ENCODE measurements around the gene TLR9. TPM values are rescaled to one million over a fixed set of nuclear protein-coding genes. Genes with fewer than 3 reads are reported as not detected.

The TLR9 gene
- total RNA-seq, 3 donors from 2014 or later, result 0.29 TPM; not detected in 2

DNA sequence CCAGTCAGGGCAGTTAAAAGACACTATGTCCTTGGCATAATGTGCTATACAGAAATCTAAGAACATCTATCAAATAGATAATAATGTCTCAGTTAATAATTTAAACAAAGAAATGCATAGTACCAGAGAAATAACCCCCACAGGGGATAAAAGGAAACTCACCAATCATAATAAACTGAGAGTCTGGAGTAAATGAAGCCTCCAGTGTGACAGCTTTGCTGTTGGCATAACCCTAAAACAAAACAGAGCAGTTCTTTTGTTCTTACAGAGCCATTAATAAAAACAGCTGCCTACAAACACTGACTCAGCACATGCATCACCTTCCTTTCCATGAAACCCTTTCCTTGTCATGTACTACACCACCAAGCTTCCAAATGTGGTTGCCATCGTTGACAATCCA lies 33.6 kb upstream of the TLR9 start:
- intact Hi-C loops (cut with DNase I; ENCODE audit: low total_unique reads), result no loop called here

DNA sequence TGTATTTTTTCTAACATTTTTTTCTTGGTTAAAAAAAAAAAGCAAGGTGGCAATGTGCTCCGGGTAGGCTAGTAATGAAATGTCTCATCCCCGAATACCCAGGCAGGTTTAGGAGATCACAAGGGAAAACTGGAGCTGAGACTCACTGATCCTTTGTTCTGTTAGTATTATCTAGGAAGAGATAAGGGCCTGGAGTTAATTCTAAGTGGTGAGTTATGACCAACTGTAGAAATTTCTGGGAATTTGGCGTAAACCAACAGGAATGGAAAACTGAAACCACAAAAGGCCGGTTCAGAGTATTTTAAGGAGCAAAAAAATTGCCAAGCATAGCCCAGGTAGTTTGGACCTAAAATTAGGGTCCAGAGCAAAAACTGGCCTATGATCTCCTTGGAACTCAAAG lies 32.5 kb upstream of the TLR9 start:
- DNase-seq (ENCODE audit: low spot score in 2 of 2), result no peak
- intact Hi-C loops (cut with DNase I; ENCODE audit: low total_unique reads), result no loop called here
- Histone ChIP-seq H3K4me3 (no peak overlapping the region), H3K4me1 (no peaks in the 10 kb centered on the region), H3K9me3 (no peaks in the 10 kb centered on the region), H3K36me3 (peaks cover 13% of the 10 kb centered on the region), H3K27ac (no peak overlapping the region), H3K27me3 (no peaks in the 10 kb centered on the region)
- no peak for TF ChIP-seq POLR2AphosphoS5 (IDR thresholded peaks at IDR 0.05)
- TF ChIP-seq, protein P1, sequence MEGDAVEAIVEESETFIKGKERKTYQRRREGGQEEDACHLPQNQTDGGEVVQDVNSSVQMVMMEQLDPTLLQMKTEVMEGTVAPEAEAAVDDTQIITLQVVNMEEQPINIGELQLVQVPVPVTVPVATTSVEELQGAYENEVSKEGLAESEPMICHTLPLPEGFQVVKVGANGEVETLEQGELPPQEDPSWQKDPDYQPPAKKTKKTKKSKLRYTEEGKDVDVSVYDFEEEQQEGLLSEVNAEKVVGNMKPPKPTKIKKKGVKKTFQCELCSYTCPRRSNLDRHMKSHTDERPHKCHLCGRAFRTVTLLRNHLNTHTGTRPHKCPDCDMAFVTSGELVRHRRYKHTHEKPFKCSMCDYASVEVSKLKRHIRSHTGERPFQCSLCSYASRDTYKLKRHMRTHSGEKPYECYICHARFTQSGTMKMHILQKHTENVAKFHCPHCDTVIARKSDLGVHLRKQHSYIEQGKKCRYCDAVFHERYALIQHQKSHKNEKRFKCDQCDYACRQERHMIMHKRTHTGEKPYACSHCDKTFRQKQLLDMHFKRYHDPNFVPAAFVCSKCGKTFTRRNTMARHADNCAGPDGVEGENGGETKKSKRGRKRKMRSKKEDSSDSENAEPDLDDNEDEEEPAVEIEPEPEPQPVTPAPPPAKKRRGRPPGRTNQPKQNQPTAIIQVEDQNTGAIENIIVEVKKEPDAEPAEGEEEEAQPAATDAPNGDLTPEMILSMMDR (IDR thresholded peaks at IDR 0.05), result no peak
- no peak for TF ChIP-seq POLR2A (IDR thresholded peaks at IDR 0.05)

More for the DNA sequence above, 33.6 kb upstream of the TLR9 start:
- H3K36me3 ChIP-seq, result peaks cover 13% of the 10 kb centered on the region
- no peaks in the 10 kb centered on the region for H3K27me3 ChIP-seq
- H3K4me1 ChIP-seq, result no peaks in the 10 kb centered on the region
- no peaks in the 10 kb centered on the region for H3K9me3 ChIP-seq
- TF ChIP-seq, protein P1 (IDR thresholded peaks at IDR 0.05), result no peak
- no peak for TF ChIP-seq POLR2AphosphoS5 (IDR thresholded peaks at IDR 0.05)
- no peak for TF ChIP-seq POLR2A (IDR thresholded peaks at IDR 0.05)
- H3K4me3 ChIP-seq, result no peak overlapping the region
- DNase-seq (ENCODE audit: low spot score in 2 of 2), result no peak
- H3K27ac ChIP-seq, result no peak overlapping the region

DNA sequence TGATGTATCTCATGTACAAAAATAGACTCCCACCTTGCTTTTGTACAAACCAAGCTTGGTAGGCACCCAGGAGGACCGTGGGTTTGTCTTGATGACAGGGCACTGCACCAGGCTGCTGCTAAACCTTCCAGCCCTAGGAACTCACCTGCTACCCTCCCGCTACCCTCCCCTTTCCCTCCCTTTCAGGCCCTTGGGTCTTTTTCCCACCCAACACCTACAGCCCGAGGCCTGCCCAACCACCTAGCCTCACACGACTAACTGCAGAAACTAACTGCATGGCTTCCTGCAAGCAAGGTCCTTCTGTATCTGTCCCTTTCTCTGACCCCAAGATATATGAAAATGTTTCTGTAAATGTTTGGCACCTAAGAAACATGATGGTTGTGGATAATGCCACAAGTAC lies 31.2 kb upstream of the TLR9 start:
- Histone ChIP-seq H3K4me1 (no peaks in the 10 kb centered on the region), H3K36me3 (peaks cover 13% of the 10 kb centered on the region), H3K9me3 (no peaks in the 10 kb centered on the region)

DNA sequence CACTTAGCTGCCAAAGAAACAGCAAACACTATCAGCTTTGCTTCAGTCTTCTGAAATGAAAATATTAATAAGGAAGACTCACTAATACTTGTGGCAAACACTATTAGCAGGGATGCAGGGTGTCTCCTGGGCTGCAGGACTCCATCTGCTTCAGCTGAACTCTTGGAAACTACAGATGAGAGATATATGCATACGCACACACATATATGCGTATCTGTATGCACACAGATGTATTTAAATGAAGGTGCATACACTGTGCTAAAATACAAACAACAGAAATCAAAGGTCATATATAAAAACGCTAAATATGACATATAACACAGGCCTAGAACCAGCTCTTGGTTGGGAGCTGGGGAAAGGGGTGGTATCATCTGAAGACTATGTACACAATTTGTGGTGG lies 30.7 kb upstream of the TLR9 start:
- DNase-seq (ENCODE audit: low spot score in 2 of 2), result no peak
- intact Hi-C loops (cut with DNase I; ENCODE audit: low total_unique reads), result no loop called here
- no peaks in the 10 kb centered on the region for H3K4me1 ChIP-seq
- H3K9me3 ChIP-seq, result no peaks in the 10 kb centered on the region
- no peak overlapping the region for H3K4me3 ChIP-seq
- TF ChIP-seq POLR2A (IDR thresholded peaks at IDR 0.05) (no peak), POLR2AphosphoS5 (IDR thresholded peaks at IDR 0.05) (no peak)
- TF ChIP-seq, protein P1 (IDR thresholded peaks at IDR 0.05), result no peak
- H3K27me3 ChIP-seq, result no peaks in the 10 kb centered on the region
- peaks cover 13% of the 10 kb centered on the region for H3K36me3 ChIP-seq
- H3K27ac ChIP-seq, result no peak overlapping the region

More for the DNA sequence above, 31.2 kb upstream of the TLR9 start:
- DNase-seq (ENCODE audit: low spot score in 2 of 2), result no peak
- no peak overlapping the region for H3K4me3 ChIP-seq
- H3K27ac ChIP-seq, result no peak overlapping the region
- TF ChIP-seq POLR2A (IDR thresholded peaks at IDR 0.05) (no peak), POLR2AphosphoS5 (IDR thresholded peaks at IDR 0.05) (no peak)
- TF ChIP-seq, protein P1 (IDR thresholded peaks at IDR 0.05), result no peak
- no peaks in the 10 kb centered on the region for H3K27me3 ChIP-seq
- intact Hi-C loops (cut with DNase I; ENCODE audit: low total_unique reads), result no loop called here

DNA sequence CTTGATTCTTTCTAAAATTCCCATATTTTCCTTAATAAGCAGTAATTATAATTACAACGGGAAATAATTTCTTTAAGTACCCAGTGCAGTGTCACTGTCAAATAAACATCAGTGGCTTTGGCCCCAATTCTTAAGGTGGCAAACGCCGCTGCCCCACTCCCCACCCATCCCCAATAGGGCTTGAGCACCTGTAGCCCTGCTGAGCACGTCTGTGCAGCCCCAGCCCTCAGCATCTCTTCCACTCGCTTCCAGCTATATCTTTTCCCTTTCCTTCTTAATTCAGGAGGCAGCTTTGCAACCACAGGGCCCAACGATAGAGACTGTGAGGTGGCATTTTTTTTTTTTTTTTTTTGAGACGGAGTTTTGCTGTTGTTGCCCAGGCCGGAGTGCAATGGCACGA lies 29.2 kb upstream of the TLR9 start:
- intact Hi-C loops (cut with DNase I; ENCODE audit: low total_unique reads), result no loop called here
- H3K27me3 ChIP-seq, result no peaks in the 10 kb centered on the region
- TF ChIP-seq POLR2AphosphoS5 (IDR thresholded peaks at IDR 0.05), result no peak
- no peak for TF ChIP-seq POLR2A (IDR thresholded peaks at IDR 0.05)
- TF ChIP-seq, protein P1 (IDR thresholded peaks at IDR 0.05), result no peak
- H3K36me3 ChIP-seq, result peaks cover 11% of the 10 kb centered on the region
- H3K27ac ChIP-seq, result no peak overlapping the region
- no peaks in the 10 kb centered on the region for H3K9me3 ChIP-seq
- no peak overlapping the region for H3K4me3 ChIP-seq
- no peak for DNase-seq (ENCODE audit: low spot score in 2 of 2)
- no peaks in the 10 kb centered on the region for H3K4me1 ChIP-seq
